CD4-positive, CD25-positive, alpha-beta regulatory T cell (primary cell): ENCODE measurements around the gene ALK. TPM values are rescaled to one million over a fixed set of nuclear protein-coding genes. Genes with fewer than 3 reads are reported as not detected.
"Not testable (repeated sequence)": the region's sequence is repeated elsewhere in the genome, so short reads cannot be mapped to it uniquely, and the experiment has no call there.

ENCODE experiments used
- ATAC-seq, 2 donors: fragments of 150-1000 bp; cut with Tn5 transposase; one replicate each; pipeline ENCODE4 v1.10.0; 2021; ENCODE audit warnings: low read depth in 2 of 2, moderate number of reproducible peaks in 2 of 2, moderate library complexity in 1 of 2
- DNase-seq, 3 donors: peaks; one replicate each; pipeline versions ENCODE4 v3.0.0 to v3.0.0-alpha.2; 2012 to 2022; ENCODE audit warnings: mixed read lengths in 1 of 3
- H3K27ac ChIP-seq: one replicate; pipeline ENCODE4 v1.7.0; 2013; ENCODE audit warnings: mild to moderate bottlenecking, low read length; ENCODE audit not compliant: insufficient read depth, poor library complexity, severe bottlenecking
- H3K27me3 ChIP-seq: one replicate; pipeline ENCODE4 v1.7.0; 2013; ENCODE audit warnings: low read length; ENCODE audit not compliant: control insufficient read depth, insufficient read depth
- H3K36me3 ChIP-seq: one replicate; pipeline ENCODE4 v1.7.0; 2013; ENCODE audit warnings: mild to moderate bottlenecking, low read length, moderate library complexity; ENCODE audit not compliant: control insufficient read depth, insufficient read depth
- H3K4me1 ChIP-seq: 2 replicates; pipeline ENCODE4 v1.7.0; 2013; ENCODE audit warnings: mild to moderate bottlenecking, low read length; ENCODE audit not compliant: insufficient read depth, control insufficient read depth, poor library complexity, severe bottlenecking
- H3K4me3 ChIP-seq: one replicate; pipeline ENCODE4 v1.7.0; 2013; ENCODE audit warnings: low read depth, mild to moderate bottlenecking, low read length, moderate library complexity
- H3K9me3 ChIP-seq, 2 experiments: 1 replicate in 1 of 2; 2 replicates in 1 of 2; pipeline ENCODE4 v1.7.0; 2013; ENCODE audit warnings: low read length in 2 of 2, mild to moderate bottlenecking in 1 of 2, moderate library complexity in 1 of 2; ENCODE audit not compliant: control insufficient read depth in 2 of 2
- H3K27ac Mint-ChIP-seq, 3 donors: one replicate each; pipeline ENCODE4 v1.8.0; 2020 to 2022; ENCODE audit warnings: mild to moderate bottlenecking in 3 of 3, mixed read lengths in 3 of 3, moderate library complexity in 2 of 3
- H3K27me3 Mint-ChIP-seq: one replicate; pipeline ENCODE4 v1.8.0; 2022; ENCODE audit warnings: mild to moderate bottlenecking, mixed read lengths
- H3K36me3 Mint-ChIP-seq: one replicate; pipeline ENCODE4 v1.8.0; 2020; ENCODE audit warnings: mixed read lengths
- H3K4me1 Mint-ChIP-seq, 4 donors: one replicate each; pipeline ENCODE4 v1.8.0; 2020 to 2022; ENCODE audit warnings: mixed read lengths in 4 of 4, mild to moderate bottlenecking in 1 of 4
- H3K4me3 Mint-ChIP-seq, 4 donors: one replicate each; pipeline ENCODE4 v1.8.0; 2020 to 2022; ENCODE audit warnings: mild to moderate bottlenecking in 4 of 4, mixed read lengths in 4 of 4, moderate library complexity in 3 of 4
- H3K9me3 Mint-ChIP-seq, 7 donors: one replicate each; pipeline ENCODE4 v1.8.0; 2020 to 2022; ENCODE audit warnings: mixed read lengths in 7 of 7, mild to moderate bottlenecking in 3 of 7, moderate library complexity in 2 of 7
- polyA plus RNA-seq, 4 donors: library from polyadenylated mRNA; unstranded; fragments of 300-500 nt; fragmentation: Illumina TruSeq; gene quantifications; one replicate each; pipeline ENCODE4 v1.2.3, GENCODE V29; 2021
- total RNA-seq: library from RNA; stranded (reverse); gene quantifications from one replicate; pipeline ENCODE4 v1.2.3, GENCODE V29; 2022

ALK gene
- total and polyA plus RNA-seq, 5 donors from 2014 or later: not detected

DNA sequence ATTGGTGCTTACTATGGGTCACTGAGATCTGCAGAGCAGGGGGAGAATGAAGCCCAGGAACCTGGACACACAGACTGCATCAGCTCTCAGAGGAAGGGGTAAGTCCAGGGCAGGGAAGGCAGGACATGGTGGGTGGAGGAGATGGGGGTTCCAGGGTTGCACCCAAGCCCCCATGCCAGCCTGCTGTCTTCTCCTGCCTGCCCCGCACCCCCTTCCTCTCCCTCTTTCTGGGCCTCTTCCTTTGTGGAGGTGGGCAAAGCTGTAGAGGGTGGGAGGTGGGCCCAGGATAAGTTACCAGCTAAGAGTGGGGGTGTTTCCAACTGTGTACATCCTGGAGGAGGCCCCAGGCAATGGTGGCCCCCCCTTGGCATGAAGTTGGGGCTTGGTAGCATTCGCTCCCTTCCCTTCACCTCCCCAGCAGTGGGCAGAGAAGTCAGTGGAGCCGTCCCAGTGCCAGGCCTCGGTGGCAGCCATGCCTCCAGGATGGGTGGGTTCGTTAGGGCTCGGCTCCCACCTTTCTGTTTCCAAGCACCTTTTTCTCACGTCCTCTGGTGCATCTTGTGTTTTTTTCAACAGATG lies 674.0 kb downstream of the ALK start:
- no peak for ATAC-seq
- H3K27ac ChIP-seq: no peak overlapping the region
- H3K36me3 ChIP-seq: no peaks in the 10 kb centered on the region
- no peak overlapping the region for H3K27ac Mint-ChIP-seq
- no peak overlapping the region for H3K4me3 Mint-ChIP-seq
- no peak overlapping the region for H3K4me3 ChIP-seq
- H3K9me3 Mint-ChIP-seq: no peaks in the 10 kb centered on the region
- H3K27me3 ChIP-seq: no peaks in the 10 kb centered on the region
- DNase-seq: no peak
- H3K36me3 Mint-ChIP-seq: no peaks in the 10 kb centered on the region
- H3K4me1 ChIP-seq: no peaks in the 10 kb centered on the region
- H3K27me3 Mint-ChIP-seq: peaks cover 6% of the 10 kb centered on the region
- H3K9me3 ChIP-seq: no peaks in the 10 kb centered on the region
- H3K4me1 Mint-ChIP-seq: no peaks in the 10 kb centered on the region

GRCh38 chr2:29246383-29247300 lies 674.7 kb downstream of the ALK start:
- Mint-ChIP-seq H3K27ac (no peak overlapping the region), H3K9me3 (no peaks in the 10 kb centered on the region), H3K27me3 (peaks cover 13% of the 10 kb centered on the region), H3K36me3 (no peaks in the 10 kb centered on the region), H3K4me3 (no peak overlapping the region), H3K4me1 (no peaks in the 10 kb centered on the region)
- H3K27me3 ChIP-seq: no peaks in the 10 kb centered on the region
- no peaks in the 10 kb centered on the region for H3K4me1 ChIP-seq
- no peak overlapping the region for H3K4me3 ChIP-seq
- no peaks in the 10 kb centered on the region for H3K36me3 ChIP-seq
- no peaks in the 10 kb centered on the region for H3K9me3 ChIP-seq
- no peak for ATAC-seq
- H3K27ac ChIP-seq: no peak overlapping the region
- DNase-seq: no peak

DNA sequence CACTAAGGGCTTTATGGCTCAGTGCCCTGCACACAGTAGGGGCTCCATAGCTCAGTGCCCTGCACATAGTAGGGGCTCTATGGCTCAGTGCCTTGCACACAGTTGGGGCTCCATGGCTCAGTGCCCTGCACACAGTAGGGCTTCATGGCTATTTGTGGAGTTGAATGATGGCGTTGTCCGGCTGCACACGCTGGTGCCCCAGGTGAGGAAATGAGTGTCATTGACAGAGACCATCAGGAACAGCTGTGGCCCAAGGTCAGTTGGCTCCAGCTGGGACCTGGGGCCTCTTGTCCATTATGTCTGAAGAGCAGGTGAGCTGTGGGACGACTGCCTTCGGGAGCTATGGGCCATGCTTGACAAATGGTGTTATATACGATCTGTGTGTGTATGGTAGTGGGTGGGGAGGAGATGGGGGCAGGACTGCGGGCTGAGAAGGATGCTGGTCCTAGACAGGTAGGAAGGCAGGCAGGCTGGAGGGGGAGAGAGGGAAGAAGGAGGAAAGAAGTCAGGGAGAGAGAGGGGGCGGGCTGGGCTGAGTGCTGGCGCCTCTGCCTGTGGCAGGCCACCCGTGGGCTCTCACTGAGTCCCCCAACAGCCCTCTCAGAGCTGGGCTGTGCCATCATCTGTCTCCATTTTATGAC lies 675.5 kb downstream of the ALK start:
- no peaks in the 10 kb centered on the region for H3K4me1 Mint-ChIP-seq
- H3K9me3 ChIP-seq: no peaks in the 10 kb centered on the region
- no peak for ATAC-seq
- H3K27me3 Mint-ChIP-seq: peaks cover 13% of the 10 kb centered on the region
- no peak overlapping the region for H3K4me3 Mint-ChIP-seq
- no peaks in the 10 kb centered on the region for H3K9me3 Mint-ChIP-seq
- no peak overlapping the region for H3K4me3 ChIP-seq
- DNase-seq: peak in 1 of 3 donors; percentile 4
- no peak overlapping the region for H3K27ac ChIP-seq
- no peaks in the 10 kb centered on the region for H3K4me1 ChIP-seq
- no peak overlapping the region for H3K27ac Mint-ChIP-seq
- H3K36me3 ChIP-seq: no peaks in the 10 kb centered on the region
- no peaks in the 10 kb centered on the region for H3K27me3 ChIP-seq
- no peaks in the 10 kb centered on the region for H3K36me3 Mint-ChIP-seq

DNA sequence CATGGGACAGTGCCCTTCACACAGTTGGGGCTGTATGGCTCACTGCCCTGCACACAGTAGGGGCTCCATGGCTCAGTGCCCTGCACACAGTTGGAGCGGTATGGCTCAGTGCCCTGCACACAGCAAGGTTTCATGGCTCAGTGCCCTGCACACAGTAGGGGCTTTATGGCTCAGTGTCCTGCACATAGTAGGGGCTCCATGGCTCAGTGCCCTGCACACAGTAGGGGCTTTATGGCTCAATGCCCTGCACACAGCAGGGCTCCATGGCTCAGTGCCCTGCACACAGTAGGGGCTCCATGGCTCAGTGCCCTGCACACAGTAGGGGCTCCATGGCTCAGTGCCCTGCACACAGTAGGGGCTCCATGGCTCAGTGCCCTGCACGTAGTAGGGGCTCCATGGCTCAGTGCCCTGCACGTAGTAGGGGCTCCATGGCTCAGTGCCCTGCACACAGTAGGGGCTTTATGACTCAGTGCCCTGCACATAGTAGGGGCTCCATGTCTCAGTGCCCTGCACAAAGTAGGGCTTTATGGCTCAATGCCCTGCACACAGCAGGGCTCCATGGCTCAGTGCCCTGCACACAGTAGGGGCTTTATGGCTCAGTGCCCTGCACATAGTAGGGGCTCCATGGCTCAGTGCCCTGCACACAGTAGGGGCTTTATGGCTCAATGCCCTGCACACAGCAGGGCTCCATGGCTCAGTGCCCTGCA lies 676.2 kb downstream of the ALK start:
- not testable (repeated sequence) for H3K4me3 ChIP-seq, H3K9me3 Mint-ChIP-seq, H3K9me3 ChIP-seq, H3K4me1 Mint-ChIP-seq, ATAC-seq, H3K36me3 ChIP-seq, H3K27ac ChIP-seq, H3K4me1 ChIP-seq, H3K27ac Mint-ChIP-seq, DNase-seq, H3K4me3 Mint-ChIP-seq, H3K36me3 Mint-ChIP-seq, H3K27me3 ChIP-seq
- H3K27me3 Mint-ChIP-seq: peaks cover 14% of the 10 kb centered on the region

DNA sequence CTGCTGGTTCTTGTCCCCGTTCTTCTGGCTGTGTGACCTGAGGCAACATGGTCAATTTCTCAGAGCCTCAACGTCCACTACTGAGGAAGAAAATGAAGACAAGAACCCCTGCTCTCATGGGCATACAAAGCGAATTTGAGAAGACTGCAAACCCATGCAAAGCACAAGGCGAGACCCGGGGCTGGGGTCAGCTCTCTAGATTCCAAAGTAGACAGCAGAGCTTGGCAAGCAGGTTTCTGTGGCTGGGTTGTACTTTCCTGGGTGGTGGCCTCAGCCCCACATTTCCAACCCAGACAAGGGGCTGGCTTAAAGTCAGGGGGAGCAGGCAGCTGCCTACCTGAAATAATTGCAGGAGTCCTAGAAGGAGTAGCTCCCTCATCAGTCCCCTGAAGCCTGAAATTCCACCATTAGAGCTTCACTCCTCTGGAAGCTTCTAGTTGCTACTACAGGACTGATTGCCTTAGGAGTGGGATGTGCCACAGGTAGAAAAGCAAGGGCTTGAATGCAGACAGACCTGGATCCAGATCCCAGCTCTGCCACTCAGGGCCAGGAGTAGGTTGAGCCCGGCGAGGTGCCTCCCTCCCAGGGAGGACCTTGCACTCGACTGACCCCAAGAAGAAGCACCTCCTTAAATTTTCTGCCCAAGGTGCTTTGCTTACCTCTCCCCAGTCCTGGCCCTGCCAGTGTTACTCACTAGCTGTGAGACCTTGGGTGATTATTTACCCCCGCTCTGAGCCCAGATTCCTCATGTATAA lies 678.6 kb downstream of the ALK start:
- Mint-ChIP-seq H3K36me3 (no peaks in the 10 kb centered on the region), H3K9me3 (no peaks in the 10 kb centered on the region), H3K4me3 (no peak overlapping the region), H3K4me1 (no peaks in the 10 kb centered on the region), H3K27ac (no peak overlapping the region), H3K27me3 (peaks cover 21% of the 10 kb centered on the region)
- H3K27ac ChIP-seq: no peak overlapping the region
- no peaks in the 10 kb centered on the region for H3K4me1 ChIP-seq
- no peaks in the 10 kb centered on the region for H3K27me3 ChIP-seq
- no peaks in the 10 kb centered on the region for H3K36me3 ChIP-seq
- ATAC-seq (no peak), DNase-seq (no peak)
- no peaks in the 10 kb centered on the region for H3K9me3 ChIP-seq
- H3K4me3 ChIP-seq: no peak overlapping the region

DNA sequence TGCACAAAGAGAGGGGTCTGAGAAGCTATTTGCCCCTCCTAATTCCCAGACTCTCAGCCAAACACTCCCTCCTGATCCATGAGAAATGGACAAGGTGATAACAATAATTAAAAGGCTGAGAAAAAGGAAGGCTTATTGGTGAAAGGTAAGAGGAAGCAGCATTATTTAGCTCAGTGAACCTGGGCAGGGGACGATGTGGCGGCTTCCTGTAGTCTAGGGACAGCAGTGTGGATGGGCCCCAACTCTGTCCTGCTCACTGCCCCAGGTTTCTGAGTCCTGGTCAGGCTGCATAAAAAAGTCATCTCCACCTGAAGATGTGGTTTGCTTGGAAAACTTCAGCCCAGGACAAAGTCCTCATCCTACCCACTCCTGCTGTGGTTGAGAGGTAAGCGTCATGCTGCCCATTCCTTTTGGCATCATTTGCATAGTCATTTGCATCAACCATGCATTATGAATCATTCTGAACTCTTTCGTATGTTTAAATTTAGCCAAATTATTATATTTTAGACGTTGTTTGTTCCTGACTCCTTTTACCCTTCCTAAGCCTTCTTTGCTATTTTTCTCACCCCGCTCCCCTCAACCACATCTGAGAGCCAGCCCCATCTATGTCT lies 679.3 kb downstream of the ALK start:
- H3K4me1 Mint-ChIP-seq: no peaks in the 10 kb centered on the region
- no peak overlapping the region for H3K27ac Mint-ChIP-seq
- Histone ChIP-seq H3K36me3 (no peaks in the 10 kb centered on the region), H3K9me3 (no peaks in the 10 kb centered on the region), H3K27me3 (no peaks in the 10 kb centered on the region), H3K4me3 (no peak overlapping the region), H3K4me1 (no peaks in the 10 kb centered on the region), H3K27ac (no peak overlapping the region)
- DNase-seq (no peak), ATAC-seq (no peak)
- H3K27me3 Mint-ChIP-seq: peaks cover 21% of the 10 kb centered on the region
- H3K9me3 Mint-ChIP-seq: peaks cover 0 to 1% (median 0%) of the 10 kb centered on the region in 7 donors
- H3K36me3 Mint-ChIP-seq: no peaks in the 10 kb centered on the region
- H3K4me3 Mint-ChIP-seq: no peak overlapping the region

DNA sequence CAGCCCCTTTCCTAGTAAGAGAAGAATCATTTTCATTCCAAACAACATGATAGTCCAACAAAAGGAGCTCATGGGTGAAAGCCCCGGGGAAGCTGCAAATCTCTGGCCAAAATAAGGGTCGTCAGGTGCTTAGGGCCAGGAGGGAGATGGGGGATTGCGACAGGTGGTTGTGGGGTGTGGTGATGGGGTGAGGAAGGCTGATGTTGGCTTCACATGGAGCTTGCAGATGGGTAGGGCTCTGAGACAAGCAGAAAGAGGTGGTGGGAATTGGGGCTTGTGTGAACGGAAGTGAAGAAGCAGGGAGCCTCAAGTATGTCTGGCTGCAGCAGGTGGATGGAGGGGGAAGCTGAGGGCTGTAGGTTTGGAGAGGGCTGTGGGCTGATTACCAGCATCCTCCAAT lies 680.0 kb downstream of the ALK start:
- Mint-ChIP-seq H3K4me1 (no peaks in the 10 kb centered on the region), H3K9me3 (peaks cover 0 to 1% (median 0%) of the 10 kb centered on the region in 7 donors), H3K27ac (no peak overlapping the region), H3K4me3 (no peak overlapping the region), H3K36me3 (no peaks in the 10 kb centered on the region), H3K27me3 (peaks cover 21% of the 10 kb centered on the region)
- DNase-seq (no peak), ATAC-seq (no peak)
- Histone ChIP-seq H3K4me3 (no peak overlapping the region), H3K27me3 (no peaks in the 10 kb centered on the region), H3K27ac (no peak overlapping the region), H3K36me3 (no peaks in the 10 kb centered on the region), H3K9me3 (no peaks in the 10 kb centered on the region), H3K4me1 (no peaks in the 10 kb centered on the region)
